AG09309 (cell line): ENCODE measurements around the gene TWIST2.

Source experiments
- DNase-seq: peaks from one replicate; pipeline ENCODE4 v3.0.0-alpha.2; 2010; ENCODE audit warnings: low read depth
- H3K4me3 ChIP-seq: 2 replicates; pipeline ENCODE4 v1.5.1; 2011; ENCODE audit warnings: mild to moderate bottlenecking, low read depth, low read length, moderate library complexity; ENCODE audit not compliant: control insufficient read depth
- CTCF ChIP-seq: IDR thresholded peaks from 2 replicates; pipeline ENCODE4 v1.5.1; 2011; ENCODE audit warnings: mild to moderate bottlenecking, low read depth, low read length, inconsistent platforms; ENCODE audit not compliant: insufficient read depth, control insufficient read depth; ENCODE audit errors: missing control alignments

The TWIST2 gene

GRCh38 chr2:238831177-238831576 lies 16.7 kb upstream of the TWIST2 start:
- no peak overlapping the region for H3K4me3 ChIP-seq
- no peak for DNase-seq
- no peak for TF ChIP-seq CTCF

GRCh38 chr2:238834982-238835381 lies 12.9 kb upstream of the TWIST2 start:
- TF ChIP-seq CTCF, result no peak
- no peak overlapping the region for H3K4me3 ChIP-seq
- DNase-seq, result no peak

GRCh38 chr2:238835726-238836301 lies 12.1 kb upstream of the TWIST2 start:
- H3K4me3 ChIP-seq, result no peak overlapping the region
- peak; percentile 29 for TF ChIP-seq CTCF
- DNase-seq, result no peak

GRCh38 chr2:238838786-238839327 lies 9.0 kb upstream of the TWIST2 start:
- no peak for TF ChIP-seq CTCF
- DNase-seq, result no peak

GRCh38 chr2:238839428-238839827 lies 8.5 kb upstream of the TWIST2 start:
- H3K4me3 ChIP-seq, result no peak overlapping the region
- no peak for TF ChIP-seq CTCF
- no peak for DNase-seq

More at GRCh38 chr2:238838786-238839327, 9.0 kb upstream of the TWIST2 start:
- no peak overlapping the region for H3K4me3 ChIP-seq

- TF ChIP-seq CTCF, result no peak
- DNase-seq, result no peak
- H3K4me3 ChIP-seq, result no peak overlapping the region
Measured at GRCh38 chr2:238841542-238842164, 6.2 kb upstream of the TWIST2 start.

GRCh38 chr2:238843476-238843875 lies 4.4 kb upstream of the TWIST2 start:
- TF ChIP-seq CTCF, result no peak
- no peak for DNase-seq
- no peak overlapping the region for H3K4me3 ChIP-seq
